ENCODE results near the gene GNLY.
"Not testable (repeated sequence)": the region's sequence is repeated elsewhere in the genome, so short reads cannot be mapped to it uniquely, and the experiment has no call there.

Gene GNLY

GRCh38 chr2:85708641-85709040, 14.5 kb downstream of the GNLY start:
- no peak for DNase-seq (ENCODE audit: low read depth in 2 of 2)

GRCh38 chr2:85709401-85709811, 15.2 kb downstream of the GNLY start:
- no peak for DNase-seq (ENCODE audit: low read depth in 2 of 2)

- DNase-seq (ENCODE audit: low read depth in 2 of 2), result no peak
Observed at GRCh38 chr2:85710687-85711577, 16.8 kb downstream of the GNLY start.

- DNase-seq (ENCODE audit: low read depth in 2 of 2), result no peak
Observed at GRCh38 chr2:85711578-85712060, 17.5 kb downstream of the GNLY start.

- DNase-seq (ENCODE audit: low read depth in 2 of 2), result no peak
Observed at GRCh38 chr2:85712336-85712735, 18.2 kb downstream of the GNLY start.

- DNase-seq (ENCODE audit: low read depth in 2 of 2), result no peak
Observed at GRCh38 chr2:85712849-85713612, 18.9 kb downstream of the GNLY start.

- no peak for DNase-seq (ENCODE audit: low read depth in 2 of 2)
Observed at GRCh38 chr2:85713836-85714235, 19.7 kb downstream of the GNLY start.

GRCh38 chr2:85714421-85714820, 20.3 kb downstream of the GNLY start:
- DNase-seq (ENCODE audit: low read depth in 2 of 2), result not testable (repeated sequence)

GRCh38 chr2:85714841-85715240, 20.7 kb downstream of the GNLY start:
- no peak for DNase-seq (ENCODE audit: low read depth in 2 of 2)

GRCh38 chr2:85716346-85716914, 22.3 kb downstream of the GNLY start:
- DNase-seq (ENCODE audit: low read depth in 2 of 2), result no peak

- DNase-seq (ENCODE audit: low read depth in 2 of 2), result no peak
Observed at GRCh38 chr2:85717308-85718008, 23.3 kb downstream of the GNLY start.

- no peak for DNase-seq (ENCODE audit: low read depth in 2 of 2)
Observed at GRCh38 chr2:85718009-85718391, 23.8 kb downstream of the GNLY start.

- no peak for DNase-seq (ENCODE audit: low read depth in 2 of 2)
Observed at GRCh38 chr2:85718885-85719492, 24.8 kb downstream of the GNLY start.

- DNase-seq (ENCODE audit: low read depth in 2 of 2), result no peak
Observed at GRCh38 chr2:85719609-85720240, 25.6 kb downstream of the GNLY start.

GRCh38 chr2:85720533-85720932, 26.4 kb downstream of the GNLY start:
- no peak for DNase-seq (ENCODE audit: low read depth in 2 of 2)

- DNase-seq (ENCODE audit: low read depth in 2 of 2), result no peak
Observed at GRCh38 chr2:85721641-85722040, 27.5 kb downstream of the GNLY start.

GRCh38 chr2:85722519-85722918, 28.4 kb downstream of the GNLY start:
- DNase-seq (ENCODE audit: low read depth in 2 of 2), result no peak

- no peak for DNase-seq (ENCODE audit: low read depth in 2 of 2)
Observed at GRCh38 chr2:85723707-85724360, 29.7 kb downstream of the GNLY start.

GRCh38 chr2:85724731-85725181, 30.6 kb downstream of the GNLY start:
- no peak for DNase-seq (ENCODE audit: low read depth in 2 of 2)

GRCh38 chr2:85725451-85725850, 31.3 kb downstream of the GNLY start:
- no peak for DNase-seq (ENCODE audit: low read depth in 2 of 2)
